ENCODE measurements around the gene VPS33A. TPM values are rescaled to one million over a fixed set of nuclear protein-coding genes. Genes with fewer than 3 reads are reported as not detected.

VPS33A gene
- total RNA-seq, 1 donor from 2014 or later = 11.4 TPM

DNA sequence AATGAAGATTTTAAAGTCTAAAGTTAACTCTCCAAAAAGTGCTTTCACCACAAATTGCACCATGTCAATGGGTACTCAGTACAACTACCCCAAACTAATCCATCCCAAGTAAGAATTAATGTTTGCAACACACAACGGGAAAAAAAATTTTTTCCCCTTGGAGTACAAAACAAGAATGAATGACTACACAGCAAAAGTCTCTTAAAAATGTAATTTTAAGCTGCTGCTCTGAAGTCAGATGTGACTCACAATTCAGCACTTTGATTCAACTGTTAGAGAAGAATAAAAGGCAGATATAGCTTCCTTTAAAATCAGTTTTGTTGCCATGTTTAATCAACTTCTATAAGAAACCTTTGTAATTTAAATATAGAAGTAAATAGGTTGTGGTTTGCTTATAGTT is 42.5 kb upstream of the VPS33A start:
- TF ChIP-seq, protein P1, sequence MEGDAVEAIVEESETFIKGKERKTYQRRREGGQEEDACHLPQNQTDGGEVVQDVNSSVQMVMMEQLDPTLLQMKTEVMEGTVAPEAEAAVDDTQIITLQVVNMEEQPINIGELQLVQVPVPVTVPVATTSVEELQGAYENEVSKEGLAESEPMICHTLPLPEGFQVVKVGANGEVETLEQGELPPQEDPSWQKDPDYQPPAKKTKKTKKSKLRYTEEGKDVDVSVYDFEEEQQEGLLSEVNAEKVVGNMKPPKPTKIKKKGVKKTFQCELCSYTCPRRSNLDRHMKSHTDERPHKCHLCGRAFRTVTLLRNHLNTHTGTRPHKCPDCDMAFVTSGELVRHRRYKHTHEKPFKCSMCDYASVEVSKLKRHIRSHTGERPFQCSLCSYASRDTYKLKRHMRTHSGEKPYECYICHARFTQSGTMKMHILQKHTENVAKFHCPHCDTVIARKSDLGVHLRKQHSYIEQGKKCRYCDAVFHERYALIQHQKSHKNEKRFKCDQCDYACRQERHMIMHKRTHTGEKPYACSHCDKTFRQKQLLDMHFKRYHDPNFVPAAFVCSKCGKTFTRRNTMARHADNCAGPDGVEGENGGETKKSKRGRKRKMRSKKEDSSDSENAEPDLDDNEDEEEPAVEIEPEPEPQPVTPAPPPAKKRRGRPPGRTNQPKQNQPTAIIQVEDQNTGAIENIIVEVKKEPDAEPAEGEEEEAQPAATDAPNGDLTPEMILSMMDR (IDR thresholded peaks at IDR 0.05; ENCODE audit: borderline replicate concordance) = no peak
- DNase-seq = no peak
- H3K36me3 ChIP-seq = peaks cover 54% of the 10 kb centered on the region
- intact Hi-C loops (cut with micrococcal nuclease) = no loop called here
- no peaks in the 10 kb centered on the region for H3K27me3 ChIP-seq (ENCODE audit: low read depth)
- no peaks in the 10 kb centered on the region for H3K9me3 ChIP-seq (replicated peaks)
- H3K27ac ChIP-seq (replicated peaks) = no peak overlapping the region
- H3K4me1 ChIP-seq = no peaks in the 10 kb centered on the region
- no peak overlapping the region for H3K4me3 ChIP-seq

DNA sequence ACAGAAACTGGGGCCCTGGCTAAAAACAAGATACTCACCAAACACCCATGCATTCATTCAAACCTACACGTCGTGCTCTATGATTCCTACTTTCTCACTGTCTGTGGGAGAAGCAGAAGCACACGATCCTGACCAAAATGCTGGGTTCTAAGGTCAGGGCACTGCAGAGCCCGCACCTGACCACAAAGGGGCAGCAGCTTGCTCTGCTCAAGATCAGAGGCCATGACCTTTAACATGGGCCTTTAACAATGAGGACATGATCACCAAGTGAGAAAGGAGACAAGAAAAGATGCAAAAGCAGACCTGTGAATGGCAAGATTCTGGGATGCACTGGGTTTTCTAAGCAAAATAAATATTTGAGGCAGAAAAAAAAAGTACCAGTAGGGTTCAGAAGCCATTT is 40.1 kb upstream of the VPS33A start:
- intact Hi-C loops (cut with micrococcal nuclease) = no loop called here
- Histone ChIP-seq H3K9me3 (replicated peaks) (no peaks in the 10 kb centered on the region), H3K4me3 (no peak overlapping the region), H3K27ac (replicated peaks) (no peak overlapping the region), H3K27me3 (ENCODE audit: low read depth) (no peaks in the 10 kb centered on the region), H3K4me1 (no peaks in the 10 kb centered on the region), H3K36me3 (peaks cover 67% of the 10 kb centered on the region)
- TF ChIP-seq, protein P1 (IDR thresholded peaks at IDR 0.05; ENCODE audit: borderline replicate concordance) = no peak
- no peak for DNase-seq

DNA sequence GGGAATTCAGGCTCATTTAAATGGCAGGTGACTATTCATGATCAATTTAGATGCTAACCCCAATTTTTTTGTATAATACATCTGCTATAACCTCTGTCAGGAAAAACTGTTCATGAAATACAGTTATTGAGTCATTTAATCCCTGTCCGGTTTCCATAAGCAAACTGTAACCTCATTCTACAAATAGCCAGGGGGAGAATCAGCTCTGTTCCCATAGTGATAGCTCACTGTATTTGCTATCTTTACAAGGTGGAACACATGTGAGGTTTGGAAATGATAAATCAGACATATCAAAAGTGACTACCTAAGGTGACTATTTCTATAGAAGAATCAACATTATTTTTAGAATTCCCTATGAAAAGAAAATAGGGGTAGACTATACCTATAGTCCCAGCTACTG is 38.6 kb upstream of the VPS33A start:
- peaks cover 74% of the 10 kb centered on the region for H3K36me3 ChIP-seq
- no peaks in the 10 kb centered on the region for H3K27me3 ChIP-seq (ENCODE audit: low read depth)
- no peaks in the 10 kb centered on the region for H3K9me3 ChIP-seq (replicated peaks)
- no peak overlapping the region for H3K4me3 ChIP-seq
- TF ChIP-seq, protein P1 (IDR thresholded peaks at IDR 0.05; ENCODE audit: borderline replicate concordance) = no peak
- no peak for DNase-seq
- H3K27ac ChIP-seq (replicated peaks) = no peak overlapping the region
- no peaks in the 10 kb centered on the region for H3K4me1 ChIP-seq
- intact Hi-C loops (cut with micrococcal nuclease) = no loop called here

DNA sequence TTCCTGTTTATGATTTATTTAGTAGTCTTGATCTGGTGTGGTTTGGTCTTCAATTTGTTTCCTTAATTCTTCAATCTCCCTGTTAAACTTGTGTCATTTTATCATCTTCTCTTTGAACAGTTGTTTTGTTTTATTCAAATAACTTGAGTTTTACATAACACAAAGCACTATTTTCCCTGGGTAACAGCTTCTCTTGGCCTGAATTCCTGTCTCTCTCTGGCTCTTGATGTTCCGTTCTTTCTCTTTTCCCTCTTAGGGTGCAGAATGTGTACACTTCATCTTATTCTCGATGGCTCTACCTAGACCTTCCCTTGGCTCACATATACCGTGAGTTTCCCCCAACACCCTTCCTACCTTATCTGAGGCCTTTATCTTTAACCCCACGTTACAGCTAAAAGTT is 36.8 kb upstream of the VPS33A start:
- Histone ChIP-seq H3K4me1 (no peaks in the 10 kb centered on the region), H3K36me3 (peaks cover 69% of the 10 kb centered on the region), H3K9me3 (replicated peaks) (no peaks in the 10 kb centered on the region), H3K27ac (replicated peaks) (no peak overlapping the region), H3K4me3 (no peak overlapping the region), H3K27me3 (ENCODE audit: low read depth) (no peaks in the 10 kb centered on the region)
- TF ChIP-seq, protein P1 (IDR thresholded peaks at IDR 0.05; ENCODE audit: borderline replicate concordance) = no peak
- intact Hi-C loops (cut with micrococcal nuclease) = no loop called here
- DNase-seq = no peak

DNA sequence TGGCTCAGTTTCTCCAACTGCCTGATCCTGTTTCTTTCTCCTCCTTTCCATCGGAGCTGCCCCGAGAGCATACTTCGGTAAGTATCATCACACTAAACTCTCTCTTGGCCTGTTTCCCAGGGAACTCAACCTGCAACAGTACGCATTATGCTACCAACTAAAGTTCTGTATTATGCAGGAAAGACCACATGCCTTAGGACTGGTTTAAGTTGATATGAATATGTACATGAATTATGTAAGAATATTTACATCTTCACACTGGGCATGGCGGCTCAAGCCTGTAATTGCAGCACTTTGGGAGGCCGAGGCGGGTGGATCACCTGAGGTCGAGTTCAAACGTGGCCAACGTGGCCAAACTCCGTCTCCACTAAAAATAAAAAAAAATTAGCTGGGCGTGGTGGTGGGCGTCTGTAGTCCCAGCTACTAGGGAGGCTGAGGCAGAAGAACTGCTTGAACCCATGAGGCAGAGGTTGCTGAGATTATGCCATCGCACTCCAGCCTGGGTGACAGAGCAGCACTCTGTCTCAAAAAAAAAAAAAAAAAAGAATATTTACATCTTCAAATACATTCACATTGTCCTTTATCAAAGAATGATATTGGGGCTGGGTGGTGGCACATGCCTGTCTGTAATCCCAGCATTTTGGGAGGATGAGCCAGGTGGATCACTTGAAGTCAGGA is 31.9 kb upstream of the VPS33A start:
- Histone ChIP-seq H3K27me3 (ENCODE audit: low read depth) (no peaks in the 10 kb centered on the region), H3K4me1 (no peaks in the 10 kb centered on the region), H3K27ac (replicated peaks) (no peak overlapping the region), H3K36me3 (peaks cover 84% of the 10 kb centered on the region), H3K9me3 (replicated peaks) (peaks cover 9% of the 10 kb centered on the region), H3K4me3 (no peak overlapping the region)
- no peak for DNase-seq
- TF ChIP-seq, protein P1 (IDR thresholded peaks at IDR 0.05; ENCODE audit: borderline replicate concordance) = no peak
- intact Hi-C loops (cut with micrococcal nuclease) = no loop called here

All from left ventricle myocardium inferior (tissue), 1 donor.